Activated CD4-positive, alpha-beta memory T cell treated with anti-CD3 and anti-CD28 coated beads, Interleukin-2, amount 10 ng/mL, durations not matched to agents 7 days and 5 days (primary cell): ENCODE measurements around the gene USP30. TPM values are rescaled to one million over a fixed set of nuclear protein-coding genes. Genes with fewer than 3 reads are reported as not detected.
A peak's percentile ranks its signal among the peaks of the same experiment; 100 is the strongest.
"Not testable (repeated sequence)": the region's sequence is repeated elsewhere in the genome, so short reads cannot be mapped to it uniquely, and the experiment has no call there.

Experiments
- CTCF ChIA-PET: fragments of 350-600 bp; sonication (Branson Sonifier 250); formaldehyde crosslinking; loops from one replicate; lab custom pipeline; 2021; ENCODE audit warnings: antibody characterized with exemption, inconsistent platforms; lab: Charles Lee
- POLR2A ChIA-PET: fragments of 350-600 bp; sonication (Branson Sonifier 250); formaldehyde crosslinking; loops from one replicate; lab custom pipeline; 2021; ENCODE audit warnings: antibody characterized with exemption; lab: Charles Lee
- DNase-seq: peaks from one replicate; pipeline ENCODE4 v3.0.0-alpha.2; 2020
- H3K27ac Mint-ChIP-seq: one replicate; pipeline ENCODE4 v1.8.0; 2021; ENCODE audit warnings: mild to moderate bottlenecking, mixed read lengths
- H3K27me3 Mint-ChIP-seq: one replicate; pipeline ENCODE4 v1.8.0; 2021; ENCODE audit warnings: mixed read lengths
- H3K36me3 Mint-ChIP-seq: one replicate; pipeline ENCODE4 v1.8.0; 2021; ENCODE audit warnings: low read depth, mixed read lengths
- H3K4me1 Mint-ChIP-seq: one replicate; pipeline ENCODE4 v1.8.0; 2021; ENCODE audit warnings: mixed read lengths
- H3K4me3 Mint-ChIP-seq: one replicate; pipeline ENCODE4 v1.8.0; 2021; ENCODE audit warnings: mild to moderate bottlenecking, mixed read lengths
- H3K9me3 Mint-ChIP-seq: one replicate; pipeline ENCODE4 v1.8.0; 2021; ENCODE audit warnings: mixed read lengths
- total RNA-seq, 2 experiments: library from RNA; stranded (reverse); gene quantifications; one replicate each; pipeline ENCODE4 v1.2.3, GENCODE V29; 2021

The USP30 gene
- total RNA-seq, result 10 to 100 TPM in 1 of 2 experiments, 1 to 10 TPM in 1; 6.9 to 13.7 TPM

- peak within 1 kb of the TSS; percentile 91 for H3K27ac Mint-ChIP-seq
- H3K9me3 Mint-ChIP-seq, result no peaks in the 10 kb centered on the region
- DNase-seq, result peak; percentile 85
- peak within 1 kb of the TSS; percentile 85 for H3K4me3 Mint-ChIP-seq
- ChIA-PET POLR2A (interaction anchor here (0.9 to 3.0 kb wide), 8 partner anchors 34 to 419 kb away, joined by 3 to 13 read pairs (median 5); partner anchors contain the start of genes ALKBH2, SELPLG, SSH1 and UNG), CTCF (interaction anchor here (0.6 to 1.7 kb wide), 2 partner anchors 40 to 191 kb away, joined by 3 to 4 read pairs; partner anchors contain the start of gene ALKBH2)
- peaks cover 6% of the 10 kb centered on the region for H3K36me3 Mint-ChIP-seq
- H3K27me3 Mint-ChIP-seq, result no peaks in the 10 kb centered on the region
- peaks cover 16% of the 10 kb centered on the region for H3K4me1 Mint-ChIP-seq
Observed at GRCh38 chr12:109052414-109053323, at the start of gene USP30. Gene USP30 (plus strand): TSS chr12:109052576. CDS start chr12:109052679, 103 bp downstream.

GRCh38 chr12:109004017-109004416, 48.4 kb upstream of the USP30 start:
- ChIA-PET POLR2A (interaction anchor here (1.0 kb wide), 1 partner anchor 30 kb away, joined by 3 read pairs; no protein-coding TSS in a partner anchor), CTCF (no interaction called here)
- Mint-ChIP-seq H3K27me3 (peaks cover 7% of the 10 kb centered on the region), H3K4me3 (no peak overlapping the region), H3K36me3 (no peaks in the 10 kb centered on the region), H3K4me1 (no peaks in the 10 kb centered on the region), H3K9me3 (no peaks in the 10 kb centered on the region), H3K27ac (no peak overlapping the region)
- no peak for DNase-seq

DNA sequence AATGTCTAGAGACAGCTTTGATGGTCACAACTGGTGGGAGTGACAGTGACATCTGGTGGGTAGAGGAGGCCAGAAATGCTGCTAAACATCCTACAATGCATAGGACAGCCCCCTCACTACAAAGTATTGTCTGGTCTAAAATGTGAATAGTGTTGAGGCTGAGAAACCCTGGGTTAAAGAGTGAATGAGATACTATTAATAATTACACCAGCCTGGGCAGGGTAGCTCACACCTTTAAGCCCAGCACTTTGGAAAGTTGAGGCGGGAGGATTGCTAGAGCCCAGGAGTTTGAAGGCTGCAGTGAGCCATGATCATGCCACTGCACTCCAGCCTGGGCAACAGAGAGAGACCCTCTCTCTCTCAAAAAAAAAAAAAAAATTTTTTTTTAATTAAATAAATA, 42.6 kb upstream of the USP30 start:
- ChIA-PET POLR2A (no interaction called here), CTCF (interaction anchor here (0.7 kb wide), 1 partner anchor 61 kb away, joined by 3 read pairs; no protein-coding TSS in a partner anchor)
- Mint-ChIP-seq H3K27ac (no peak overlapping the region), H3K9me3 (no peaks in the 10 kb centered on the region), H3K4me1 (no peaks in the 10 kb centered on the region), H3K4me3 (no peak overlapping the region), H3K27me3 (peaks cover 12% of the 10 kb centered on the region), H3K36me3 (no peaks in the 10 kb centered on the region)
- no peak for DNase-seq

- Mint-ChIP-seq H3K4me1 (no peaks in the 10 kb centered on the region), H3K27ac (no peak overlapping the region), H3K36me3 (no peaks in the 10 kb centered on the region), H3K9me3 (no peaks in the 10 kb centered on the region), H3K27me3 (peaks cover 14% of the 10 kb centered on the region), H3K4me3 (no peak overlapping the region)
- ChIA-PET CTCF (interaction anchor here (1.2 kb wide), 1 partner anchor 59 kb away, joined by 4 read pairs; no protein-coding TSS in a partner anchor), POLR2A (no interaction called here)
- DNase-seq, result no peak
Observed at GRCh38 chr12:109010259-109010658, 42.1 kb upstream of the USP30 start.

DNA sequence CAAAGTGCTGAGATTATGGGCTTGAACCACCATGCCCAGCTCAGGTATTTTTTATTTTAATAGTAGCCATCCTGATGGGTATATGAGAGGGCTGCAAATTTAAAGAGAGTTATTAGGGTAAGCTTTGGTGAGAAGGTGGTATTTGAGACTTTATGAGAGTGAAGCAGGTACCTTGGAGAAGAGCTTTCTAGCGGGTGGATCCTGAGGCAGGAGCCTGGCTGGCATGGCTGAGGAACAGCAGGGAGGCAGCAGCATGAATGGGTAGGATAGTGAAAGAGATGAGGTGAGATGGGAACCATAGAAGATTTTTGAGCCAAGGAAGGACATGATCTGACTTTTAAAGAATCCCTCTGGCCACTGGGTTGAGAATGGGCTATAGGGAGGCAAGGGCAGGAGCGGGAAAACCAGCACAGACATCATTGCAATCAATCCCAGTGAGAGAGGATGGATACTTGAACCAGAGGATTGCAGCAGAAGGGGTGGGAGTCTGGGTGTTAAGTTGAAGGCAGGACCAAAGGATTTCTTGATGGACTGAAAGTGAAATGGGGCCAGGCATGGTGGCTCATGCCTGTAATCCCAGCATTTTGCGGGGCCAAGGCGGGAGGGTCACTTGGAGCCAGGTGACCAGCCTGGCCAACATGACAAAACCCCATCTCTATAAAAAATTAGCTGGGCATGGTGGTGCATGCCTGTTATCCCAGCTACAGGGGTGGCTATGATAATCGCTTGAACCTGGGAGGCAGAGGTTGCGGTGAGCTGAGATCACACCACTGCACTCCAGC, 37.2 kb upstream of the USP30 start:
- H3K4me3 Mint-ChIP-seq, result no peak overlapping the region
- peaks cover 18% of the 10 kb centered on the region for H3K27me3 Mint-ChIP-seq
- DNase-seq, result no peak
- ChIA-PET CTCF (no interaction called here), POLR2A (no interaction called here)
- no peaks in the 10 kb centered on the region for H3K9me3 Mint-ChIP-seq
- H3K27ac Mint-ChIP-seq, result no peak overlapping the region
- no peaks in the 10 kb centered on the region for H3K36me3 Mint-ChIP-seq
- H3K4me1 Mint-ChIP-seq, result no peaks in the 10 kb centered on the region

GRCh38 chr12:109016016-109016415, 36.4 kb upstream of the USP30 start:
- H3K9me3 Mint-ChIP-seq, result no peaks in the 10 kb centered on the region

GRCh38 chr12:109016978-109017377, 35.4 kb upstream of the USP30 start:
- no peaks in the 10 kb centered on the region for H3K9me3 Mint-ChIP-seq
- H3K36me3 Mint-ChIP-seq, result no peaks in the 10 kb centered on the region

More at GRCh38 chr12:109016016-109016415, 36.4 kb upstream of the USP30 start:
- H3K4me1 Mint-ChIP-seq, result no peaks in the 10 kb centered on the region
- CTCF ChIA-PET, result no interaction called here
- peaks cover 26% of the 10 kb centered on the region for H3K27me3 Mint-ChIP-seq
- no peak overlapping the region for H3K27ac Mint-ChIP-seq
- DNase-seq, result no peak
- POLR2A ChIA-PET, result no interaction called here
- no peaks in the 10 kb centered on the region for H3K36me3 Mint-ChIP-seq
- no peak overlapping the region for H3K4me3 Mint-ChIP-seq

DNA sequence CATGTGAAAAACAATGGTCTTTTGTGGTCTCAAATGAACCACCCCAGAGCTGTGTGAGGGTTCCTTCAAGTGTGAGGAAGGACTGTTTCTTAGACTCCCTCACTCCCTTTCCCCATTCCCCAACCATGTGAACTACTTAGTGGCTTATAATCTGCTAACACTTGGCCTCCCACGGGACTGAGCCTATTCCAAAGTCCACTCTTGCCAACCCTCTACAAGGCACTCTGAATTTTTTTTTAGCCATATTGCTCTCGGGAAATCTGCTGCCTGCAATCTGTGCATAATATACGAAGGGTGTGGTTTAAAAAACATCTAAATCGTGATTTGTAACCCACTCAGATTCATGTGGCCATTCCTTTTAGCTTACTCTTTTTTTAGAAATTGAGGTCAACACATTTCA, 34.1 kb upstream of the USP30 start:
- ChIA-PET POLR2A (no interaction called here), CTCF (no interaction called here)
- H3K36me3 Mint-ChIP-seq, result no peaks in the 10 kb centered on the region
- no peak overlapping the region for H3K4me3 Mint-ChIP-seq
- peaks cover 29% of the 10 kb centered on the region for H3K27me3 Mint-ChIP-seq
- H3K27ac Mint-ChIP-seq, result no peak overlapping the region
- no peaks in the 10 kb centered on the region for H3K9me3 Mint-ChIP-seq
- no peak for DNase-seq
- no peaks in the 10 kb centered on the region for H3K4me1 Mint-ChIP-seq

More at GRCh38 chr12:109016978-109017377, 35.4 kb upstream of the USP30 start:
- H3K4me3 Mint-ChIP-seq, result no peak overlapping the region
- no peak for DNase-seq
- ChIA-PET POLR2A (no interaction called here), CTCF (no interaction called here)
- peaks cover 26% of the 10 kb centered on the region for H3K27me3 Mint-ChIP-seq
- H3K4me1 Mint-ChIP-seq, result no peaks in the 10 kb centered on the region
- no peak overlapping the region for H3K27ac Mint-ChIP-seq

- Mint-ChIP-seq H3K4me1 (no peaks in the 10 kb centered on the region), H3K27ac (no peak overlapping the region), H3K27me3 (peaks cover 25% of the 10 kb centered on the region), H3K9me3 (no peaks in the 10 kb centered on the region), H3K36me3 (no peaks in the 10 kb centered on the region), H3K4me3 (no peak overlapping the region)
- CTCF ChIA-PET, result no interaction called here
- POLR2A ChIA-PET, result no interaction called here
- no peak for DNase-seq
Observed at GRCh38 chr12:109020146-109020795, 32.1 kb upstream of the USP30 start.

DNA sequence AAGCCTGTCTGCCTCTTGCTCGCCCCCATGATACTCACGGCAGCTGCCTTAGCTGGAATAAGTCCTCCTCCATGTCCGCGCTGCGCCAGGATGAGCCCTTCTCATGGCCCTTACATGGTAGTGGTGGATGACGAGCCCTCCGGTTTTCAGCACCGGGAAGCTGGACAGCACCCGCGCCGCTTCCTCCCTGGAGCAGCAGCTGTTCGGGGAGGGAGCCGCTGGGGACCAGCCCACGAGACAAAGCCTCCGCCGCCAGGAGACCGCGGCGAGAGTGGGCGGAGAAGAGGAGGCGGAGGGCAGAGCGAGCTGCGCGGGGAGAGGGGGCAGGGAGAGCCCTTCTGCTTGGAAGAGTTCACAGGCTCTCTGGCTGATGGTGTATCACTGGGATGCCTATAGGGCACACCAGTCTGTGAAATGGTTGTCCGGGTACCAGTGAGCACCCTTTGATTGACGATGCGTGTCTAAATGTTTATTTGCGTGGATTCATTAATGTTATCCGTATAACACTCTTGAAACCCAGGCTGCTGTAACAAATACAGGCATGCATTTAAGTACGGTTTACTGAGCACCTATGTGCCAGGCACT, 31.5 kb upstream of the USP30 start, which contains the start of gene SVOP:
SVOP (minus strand) TSS at position 273 of the 585 bp plus-strand sequence; CDS start at position 73, 200 bp downstream.
- Mint-ChIP-seq H3K27ac (no peak within 1 kb of the TSS), H3K4me1 (no peaks in the 10 kb centered on the region), H3K4me3 (no peak within 1 kb of the TSS), H3K9me3 (no peaks in the 10 kb centered on the region), H3K36me3 (no peaks in the 10 kb centered on the region), H3K27me3 (peaks cover 25% of the 10 kb centered on the region)
- ChIA-PET CTCF (no interaction called here), POLR2A (no interaction called here)
- DNase-seq, result peak; percentile 30

DNA sequence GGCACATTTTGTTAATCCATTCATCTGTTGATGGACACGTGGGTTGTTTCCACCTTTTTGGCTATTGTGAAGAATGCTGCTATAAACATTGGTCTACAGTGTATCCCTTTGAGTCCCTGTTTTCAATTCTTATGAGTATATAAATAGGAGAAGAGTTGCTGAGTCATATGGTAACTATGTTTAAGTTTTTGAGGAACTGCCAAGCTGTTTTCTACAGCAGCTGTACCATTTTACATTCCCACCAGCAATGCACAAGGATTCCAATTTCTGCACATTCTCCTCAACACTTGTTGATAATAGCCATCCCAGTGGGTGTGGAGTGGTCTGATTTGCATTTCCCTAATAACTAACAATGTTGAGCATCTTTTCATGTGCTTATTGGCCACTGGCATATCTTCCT, 24.6 kb upstream of the USP30 start:
- no peak for DNase-seq
- CTCF ChIA-PET, result no interaction called here

DNA sequence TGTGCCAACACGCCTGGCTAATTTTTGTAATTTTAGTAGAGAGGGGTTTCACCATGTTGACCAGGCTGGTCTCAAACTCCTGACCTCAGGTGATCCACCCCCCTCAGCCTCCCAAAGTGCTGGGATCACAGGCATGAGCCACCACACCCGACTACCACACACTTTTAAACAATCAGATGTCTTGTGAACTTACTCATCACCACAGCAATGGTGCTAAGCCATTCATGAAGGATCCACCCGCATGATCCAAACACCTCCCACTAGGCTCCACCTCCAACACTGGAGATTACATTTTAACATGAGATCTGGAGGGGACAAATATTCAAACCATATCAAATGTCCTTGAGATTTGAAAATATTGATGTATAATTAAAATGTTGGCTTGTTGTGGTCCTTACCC, 23.8 kb upstream of the USP30 start:
- CTCF ChIA-PET, POLR2A ChIA-PET, H3K27ac Mint-ChIP-seq, H3K4me1 Mint-ChIP-seq, H3K9me3 Mint-ChIP-seq, H3K4me3 Mint-ChIP-seq, DNase-seq, H3K36me3 Mint-ChIP-seq: not testable (repeated sequence)
- peaks cover 12% of the 10 kb centered on the region for H3K27me3 Mint-ChIP-seq

More for the DNA sequence above, 24.6 kb upstream of the USP30 start:
- POLR2A ChIA-PET, result no interaction called here
- H3K9me3 Mint-ChIP-seq, result no peaks in the 10 kb centered on the region
- H3K27ac Mint-ChIP-seq, result no peak overlapping the region
- no peaks in the 10 kb centered on the region for H3K4me1 Mint-ChIP-seq
- no peak overlapping the region for H3K4me3 Mint-ChIP-seq
- H3K36me3 Mint-ChIP-seq, result no peaks in the 10 kb centered on the region
- H3K27me3 Mint-ChIP-seq, result peaks cover 11% of the 10 kb centered on the region
